Adrenal gland (tissue), 5 donors: ENCODE results near the gene RHOB.

Source experiments
- POLR2A ChIP-seq, 2 donors: fragments of 450-650 bp; IDR thresholded peaks; one replicate each; pipeline ENCODE4 v1.6.1; 2017; ENCODE audit warnings: antibody characterized with exemption in 2 of 2, mild to moderate bottlenecking in 2 of 2, moderate library complexity in 1 of 2
- TF ChIP-seq, protein P1 (sequence below), 6 experiments: fragments of 450-650 bp in 4 of 6; fragments of 200-600 bp in 2 of 6; sonication (generic) in 1 of 6; IDR thresholded peaks; 1 replicate in 5 of 6; 2 replicates in 1 of 6; pipeline versions ENCODE4 v1.5.1 to v1.8.0; 2016 to 2021; ENCODE audit warnings: antibody characterized with exemption in 6 of 6, mild to moderate bottlenecking in 2 of 6, moderate library complexity in 1 of 6
- donor health status: DM: no; HTN: no; CAD: no.

DNA sequence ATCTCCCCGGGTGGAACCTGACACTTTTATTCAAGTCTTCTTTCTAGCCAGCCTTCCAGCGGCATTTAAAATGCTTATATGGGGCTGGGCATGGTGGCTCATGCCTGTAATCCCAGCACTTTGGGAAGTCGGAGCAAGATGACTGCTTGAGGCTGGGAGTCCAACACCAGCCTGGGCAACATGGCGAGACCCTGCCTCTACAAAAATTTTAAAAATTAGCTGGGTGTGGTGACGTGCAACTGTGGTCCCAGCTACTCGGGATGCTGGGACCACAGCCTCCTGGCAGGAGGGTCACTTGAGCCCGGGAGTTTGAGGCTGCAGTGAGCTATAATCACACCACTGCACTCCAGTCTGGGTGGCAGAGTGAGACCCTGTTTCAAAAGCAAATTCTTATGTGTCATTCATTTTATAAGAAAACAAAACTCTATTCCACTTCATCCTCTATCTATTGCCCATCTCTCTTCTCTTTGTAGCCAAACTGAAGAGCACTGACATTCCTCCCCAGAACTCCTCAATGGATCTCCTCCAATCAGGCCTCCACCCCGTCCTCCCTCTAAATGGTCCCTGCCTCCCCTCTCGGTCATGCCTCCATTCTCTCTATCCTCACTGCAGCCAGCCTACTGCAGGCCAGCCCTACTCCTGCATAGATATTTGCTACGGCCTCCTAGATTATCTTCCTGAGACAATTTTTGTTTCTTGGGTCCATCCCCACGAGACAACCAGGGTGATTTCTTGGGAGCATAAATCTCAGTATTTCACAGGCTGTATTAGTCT lies 18.0 kb upstream of the RHOB start:
- TF ChIP-seq POLR2A (IDR thresholded peaks at IDR 0.05): no peak
- TF ChIP-seq, protein P1, sequence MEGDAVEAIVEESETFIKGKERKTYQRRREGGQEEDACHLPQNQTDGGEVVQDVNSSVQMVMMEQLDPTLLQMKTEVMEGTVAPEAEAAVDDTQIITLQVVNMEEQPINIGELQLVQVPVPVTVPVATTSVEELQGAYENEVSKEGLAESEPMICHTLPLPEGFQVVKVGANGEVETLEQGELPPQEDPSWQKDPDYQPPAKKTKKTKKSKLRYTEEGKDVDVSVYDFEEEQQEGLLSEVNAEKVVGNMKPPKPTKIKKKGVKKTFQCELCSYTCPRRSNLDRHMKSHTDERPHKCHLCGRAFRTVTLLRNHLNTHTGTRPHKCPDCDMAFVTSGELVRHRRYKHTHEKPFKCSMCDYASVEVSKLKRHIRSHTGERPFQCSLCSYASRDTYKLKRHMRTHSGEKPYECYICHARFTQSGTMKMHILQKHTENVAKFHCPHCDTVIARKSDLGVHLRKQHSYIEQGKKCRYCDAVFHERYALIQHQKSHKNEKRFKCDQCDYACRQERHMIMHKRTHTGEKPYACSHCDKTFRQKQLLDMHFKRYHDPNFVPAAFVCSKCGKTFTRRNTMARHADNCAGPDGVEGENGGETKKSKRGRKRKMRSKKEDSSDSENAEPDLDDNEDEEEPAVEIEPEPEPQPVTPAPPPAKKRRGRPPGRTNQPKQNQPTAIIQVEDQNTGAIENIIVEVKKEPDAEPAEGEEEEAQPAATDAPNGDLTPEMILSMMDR (IDR thresholded peaks at IDR 0.05): no peak
